Ovary (tissue), 3 donors: ENCODE measurements around the gene GRID2.

Experiments used
- CTCF ChIP-seq, 3 donors: fragments of 450-650 bp in 2 of 3; fragments of 200-600 bp in 1 of 3; IDR thresholded peaks; one replicate each; pipeline versions ENCODE4 v1.5.1 to v1.8.0; 2016 to 2022; ENCODE audit warnings: antibody characterized with exemption in 3 of 3, mild to moderate bottlenecking in 1 of 3
- EP300 ChIP-seq: sonication (generic); formaldehyde crosslinking; IDR thresholded peaks from one replicate; pipeline ENCODE4 v1.6.1; 2017; ENCODE audit warnings: antibody characterized with exemption
- POLR2A ChIP-seq: fragments of 450-650 bp; IDR thresholded peaks from one replicate; pipeline ENCODE4 v1.6.1; 2017; ENCODE audit warnings: antibody characterized with exemption, mild to moderate bottlenecking, moderate library complexity
- donor health status: DM: no; HTN: no; CAD: no.

- TF ChIP-seq CTCF (IDR thresholded peaks at IDR 0.05) (no peak), POLR2A (no peak), EP300 (no peak)
Observed at GRCh38 chr4:92421920-92422319, 118.2 kb downstream of the GRID2 start.
